Measurements from ENCODE around the gene IFI27L1. TPM values are rescaled to one million over a fixed set of nuclear protein-coding genes. Genes with fewer than 3 reads are reported as not detected.

The IFI27L1 gene
- total RNA-seq, 1 experiment from 2014 or later, result 26.0 TPM

DNA sequence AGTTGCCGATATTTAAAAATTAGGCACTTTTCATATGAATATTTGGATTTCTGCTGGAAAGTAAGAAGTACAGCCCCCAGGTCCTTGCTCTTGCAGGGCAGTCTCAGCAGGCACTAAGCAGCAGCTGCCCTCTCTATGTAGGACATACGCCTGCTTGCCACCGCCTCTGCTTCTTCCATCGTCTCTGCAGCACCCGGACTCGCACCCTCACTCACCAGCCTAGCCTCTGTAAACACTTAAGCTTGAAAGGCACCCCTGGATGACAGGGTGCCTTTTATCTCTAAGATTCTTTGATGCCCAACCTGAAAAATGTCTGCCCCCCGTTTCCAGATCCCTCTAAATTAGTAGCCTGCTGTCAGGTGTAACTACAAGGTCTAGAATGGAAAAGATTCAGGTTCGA, 36.0 kb upstream of the IFI27L1 start:
- ChIA-PET POLR2A (no interaction called here), CTCF (interaction anchor here (0.5 kb wide), 1 partner anchor 15 kb away, joined by 3 read pairs; no protein-coding TSS in a partner anchor), RAD21 (ENCODE audit: low non-redundant PET in 1 of 2, low total read pairs in 2 of 2, uncharacterized antibody in 2 of 2, unreplicated experiment in 2 of 2) (no interaction called here)
- intact Hi-C loops (cut with micrococcal nuclease), result no loop called here
- no peak for DNase-seq (ENCODE audit: low read depth, low spot score)
- Histone ChIP-seq H3K27me3 (ENCODE audit: insufficient read depth, low read length) (no peaks in the 10 kb centered on the region), H3K36me3 (ENCODE audit: control insufficient read depth in 1 of 2, insufficient read depth in 2 of 2, low read length in 2 of 2) (peaks cover 18 to 24% of the 10 kb centered on the region in 2 experiments; a peak in 3 of 4 replicates), H3K9ac (ENCODE audit: low read length) (no peak overlapping the region), H3K9me3 (ENCODE audit: control insufficient read depth in 1 of 2, insufficient read depth in 1 of 2, low read depth in 1 of 2, low read length in 2 of 2) (no peaks in the 10 kb centered on the region), H3K4me2 (ENCODE audit: low read length) (no peak overlapping the region), H3K79me2 (ENCODE audit: insufficient read depth, low read length) (no peaks in the 10 kb centered on the region; the same call in 1 of the 2 replicates), H2AFZ (ENCODE audit: low read depth, low read length, poor library complexity, severe bottlenecking) (no peak overlapping the region), H3K9me2 (ENCODE audit: insufficient read depth) (no peaks in the 10 kb centered on the region), H3K27ac (ENCODE audit: low read depth, low read length) (no peak overlapping the region), H3K4me3 (replicated peaks in 1 of 2; ENCODE audit: low read depth in 1 of 2, low read length in 2 of 2) (no peak overlapping the region), H3K4me1 (ENCODE audit: control insufficient read depth in 1 of 2, insufficient read depth in 2 of 2, low read length in 2 of 2) (no peaks in the 10 kb centered on the region), H4K20me1 (ENCODE audit: insufficient read depth) (no peaks in the 10 kb centered on the region)
- BruUV-seq (replicated peaks), result no TSS peak
- TF ChIP-seq ZNF274 (IDR thresholded peaks at IDR 0.05; ENCODE audit: low read depth, low read length) (no peak), EZH2 (IDR thresholded peaks at IDR 0.05) (no peak), SIN3A (IDR thresholded peaks at IDR 0.05; ENCODE audit: low read depth) (no peak), CEBPB (IDR thresholded peaks at IDR 0.05; ENCODE audit: low read depth) (no peak), SP1 (IDR thresholded peaks at IDR 0.05; ENCODE audit: low read depth) (no peak)
- TF ChIP-seq, protein P1, sequence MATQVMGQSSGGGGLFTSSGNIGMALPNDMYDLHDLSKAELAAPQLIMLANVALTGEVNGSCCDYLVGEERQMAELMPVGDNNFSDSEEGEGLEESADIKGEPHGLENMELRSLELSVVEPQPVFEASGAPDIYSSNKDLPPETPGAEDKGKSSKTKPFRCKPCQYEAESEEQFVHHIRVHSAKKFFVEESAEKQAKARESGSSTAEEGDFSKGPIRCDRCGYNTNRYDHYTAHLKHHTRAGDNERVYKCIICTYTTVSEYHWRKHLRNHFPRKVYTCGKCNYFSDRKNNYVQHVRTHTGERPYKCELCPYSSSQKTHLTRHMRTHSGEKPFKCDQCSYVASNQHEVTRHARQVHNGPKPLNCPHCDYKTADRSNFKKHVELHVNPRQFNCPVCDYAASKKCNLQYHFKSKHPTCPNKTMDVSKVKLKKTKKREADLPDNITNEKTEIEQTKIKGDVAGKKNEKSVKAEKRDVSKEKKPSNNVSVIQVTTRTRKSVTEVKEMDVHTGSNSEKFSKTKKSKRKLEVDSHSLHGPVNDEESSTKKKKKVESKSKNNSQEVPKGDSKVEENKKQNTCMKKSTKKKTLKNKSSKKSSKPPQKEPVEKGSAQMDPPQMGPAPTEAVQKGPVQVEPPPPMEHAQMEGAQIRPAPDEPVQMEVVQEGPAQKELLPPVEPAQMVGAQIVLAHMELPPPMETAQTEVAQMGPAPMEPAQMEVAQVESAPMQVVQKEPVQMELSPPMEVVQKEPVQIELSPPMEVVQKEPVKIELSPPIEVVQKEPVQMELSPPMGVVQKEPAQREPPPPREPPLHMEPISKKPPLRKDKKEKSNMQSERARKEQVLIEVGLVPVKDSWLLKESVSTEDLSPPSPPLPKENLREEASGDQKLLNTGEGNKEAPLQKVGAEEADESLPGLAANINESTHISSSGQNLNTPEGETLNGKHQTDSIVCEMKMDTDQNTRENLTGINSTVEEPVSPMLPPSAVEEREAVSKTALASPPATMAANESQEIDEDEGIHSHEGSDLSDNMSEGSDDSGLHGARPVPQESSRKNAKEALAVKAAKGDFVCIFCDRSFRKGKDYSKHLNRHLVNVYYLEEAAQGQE (IDR thresholded peaks at IDR 0.05; ENCODE audit: low read depth), result no peak
- TF ChIP-seq, protein P2, sequence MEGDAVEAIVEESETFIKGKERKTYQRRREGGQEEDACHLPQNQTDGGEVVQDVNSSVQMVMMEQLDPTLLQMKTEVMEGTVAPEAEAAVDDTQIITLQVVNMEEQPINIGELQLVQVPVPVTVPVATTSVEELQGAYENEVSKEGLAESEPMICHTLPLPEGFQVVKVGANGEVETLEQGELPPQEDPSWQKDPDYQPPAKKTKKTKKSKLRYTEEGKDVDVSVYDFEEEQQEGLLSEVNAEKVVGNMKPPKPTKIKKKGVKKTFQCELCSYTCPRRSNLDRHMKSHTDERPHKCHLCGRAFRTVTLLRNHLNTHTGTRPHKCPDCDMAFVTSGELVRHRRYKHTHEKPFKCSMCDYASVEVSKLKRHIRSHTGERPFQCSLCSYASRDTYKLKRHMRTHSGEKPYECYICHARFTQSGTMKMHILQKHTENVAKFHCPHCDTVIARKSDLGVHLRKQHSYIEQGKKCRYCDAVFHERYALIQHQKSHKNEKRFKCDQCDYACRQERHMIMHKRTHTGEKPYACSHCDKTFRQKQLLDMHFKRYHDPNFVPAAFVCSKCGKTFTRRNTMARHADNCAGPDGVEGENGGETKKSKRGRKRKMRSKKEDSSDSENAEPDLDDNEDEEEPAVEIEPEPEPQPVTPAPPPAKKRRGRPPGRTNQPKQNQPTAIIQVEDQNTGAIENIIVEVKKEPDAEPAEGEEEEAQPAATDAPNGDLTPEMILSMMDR (IDR thresholded peaks at IDR 0.05 in 2 of 3, conservative IDR thresholded peaks at IDR 0.05 in 1 of 3; ENCODE audit: borderline replicate concordance in 1 of 3, insufficient read depth in 1 of 3, low read depth in 2 of 3, low read length in 2 of 3), result no peak
- TF ChIP-seq, protein P3, sequence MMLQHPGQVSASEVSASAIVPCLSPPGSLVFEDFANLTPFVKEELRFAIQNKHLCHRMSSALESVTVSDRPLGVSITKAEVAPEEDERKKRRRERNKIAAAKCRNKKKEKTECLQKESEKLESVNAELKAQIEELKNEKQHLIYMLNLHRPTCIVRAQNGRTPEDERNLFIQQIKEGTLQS (IDR thresholded peaks at IDR 0.05), result no peak
- ATAC-seq, result no peak

Data from HCT116 (cell line).